Neutrophil (primary cell): ENCODE results near the gene GXYLT1.

ENCODE experiments used
- H3K27ac ChIP-seq: fragments of 200-600 bp; sonication (generic); 2 replicates; pipeline ENCODE4 v1.5.1; 2016; ENCODE audit warnings: mild to moderate bottlenecking, moderate library complexity
- H3K27me3 ChIP-seq: fragments of 200-600 bp; sonication (generic); 2 replicates; pipeline ENCODE4 v1.6.0; 2016; ENCODE audit warnings: mild to moderate bottlenecking
- H3K36me3 ChIP-seq: fragments of 200-600 bp; sonication (generic); 2 replicates; pipeline ENCODE4 v1.5.1; 2017
- H3K4me1 ChIP-seq, 2 experiments: fragments of 200-600 bp in 1 of 2; sonication (generic) in 1 of 2; 1 replicate in 1 of 2; 2 replicates in 1 of 2; pipeline versions ENCODE4 v1.5.1 to v1.6.1; 2013 to 2016; ENCODE audit warnings: low read depth in 1 of 2, low read length in 1 of 2, mild to moderate bottlenecking in 1 of 2, moderate library complexity in 1 of 2; ENCODE audit not compliant: control insufficient read depth in 1 of 2, insufficient read depth in 1 of 2
- H3K4me3 ChIP-seq, 2 experiments: fragments of 200-600 bp in 1 of 2; sonication (generic) in 1 of 2; 1 replicate in 1 of 2; 2 replicates in 1 of 2; pipeline ENCODE4 v1.5.1; 2013 to 2016; ENCODE audit warnings: low read depth in 1 of 2, low read length in 1 of 2, mild to moderate bottlenecking in 1 of 2, moderate library complexity in 1 of 2
- H3K9me3 ChIP-seq: fragments of 200-600 bp; sonication (generic); 2 replicates; pipeline ENCODE4 v1.5.1; 2016
- TF ChIP-seq, protein P1 (sequence below): fragments of 200-600 bp; sonication (generic); IDR thresholded peaks from 2 replicates; pipeline ENCODE4 v1.5.1; 2016; ENCODE audit warnings: antibody characterized with exemption

Gene GXYLT1

DNA sequence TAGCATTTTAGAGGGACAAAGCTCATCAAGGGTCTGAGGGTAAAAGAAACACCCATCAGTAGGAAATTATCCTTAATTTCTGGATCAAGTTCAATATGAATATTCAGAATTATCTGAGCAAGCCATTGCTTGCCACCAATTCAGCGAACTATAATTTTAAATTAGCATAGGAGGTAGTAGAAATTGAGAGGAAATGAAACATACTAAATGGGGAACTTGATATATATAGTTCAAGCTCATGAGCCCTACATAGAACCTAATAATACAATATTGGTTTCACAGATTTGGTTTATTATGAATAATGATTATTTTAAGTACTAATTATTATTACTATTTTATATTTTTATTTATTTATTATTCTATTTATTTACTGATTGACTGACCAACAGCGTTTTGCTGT, 42.1 kb upstream of the GXYLT1 start:
- TF ChIP-seq, protein P1, sequence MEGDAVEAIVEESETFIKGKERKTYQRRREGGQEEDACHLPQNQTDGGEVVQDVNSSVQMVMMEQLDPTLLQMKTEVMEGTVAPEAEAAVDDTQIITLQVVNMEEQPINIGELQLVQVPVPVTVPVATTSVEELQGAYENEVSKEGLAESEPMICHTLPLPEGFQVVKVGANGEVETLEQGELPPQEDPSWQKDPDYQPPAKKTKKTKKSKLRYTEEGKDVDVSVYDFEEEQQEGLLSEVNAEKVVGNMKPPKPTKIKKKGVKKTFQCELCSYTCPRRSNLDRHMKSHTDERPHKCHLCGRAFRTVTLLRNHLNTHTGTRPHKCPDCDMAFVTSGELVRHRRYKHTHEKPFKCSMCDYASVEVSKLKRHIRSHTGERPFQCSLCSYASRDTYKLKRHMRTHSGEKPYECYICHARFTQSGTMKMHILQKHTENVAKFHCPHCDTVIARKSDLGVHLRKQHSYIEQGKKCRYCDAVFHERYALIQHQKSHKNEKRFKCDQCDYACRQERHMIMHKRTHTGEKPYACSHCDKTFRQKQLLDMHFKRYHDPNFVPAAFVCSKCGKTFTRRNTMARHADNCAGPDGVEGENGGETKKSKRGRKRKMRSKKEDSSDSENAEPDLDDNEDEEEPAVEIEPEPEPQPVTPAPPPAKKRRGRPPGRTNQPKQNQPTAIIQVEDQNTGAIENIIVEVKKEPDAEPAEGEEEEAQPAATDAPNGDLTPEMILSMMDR = no peak
- no peaks in the 10 kb centered on the region for H3K9me3 ChIP-seq
- H3K4me1 ChIP-seq = peaks cover 8 to 9% of the 10 kb centered on the region in 2 experiments
- no peak overlapping the region for H3K4me3 ChIP-seq
- H3K27me3 ChIP-seq = no peaks in the 10 kb centered on the region
- no peak overlapping the region for H3K27ac ChIP-seq
- H3K36me3 ChIP-seq = peaks cover 6% of the 10 kb centered on the region

DNA sequence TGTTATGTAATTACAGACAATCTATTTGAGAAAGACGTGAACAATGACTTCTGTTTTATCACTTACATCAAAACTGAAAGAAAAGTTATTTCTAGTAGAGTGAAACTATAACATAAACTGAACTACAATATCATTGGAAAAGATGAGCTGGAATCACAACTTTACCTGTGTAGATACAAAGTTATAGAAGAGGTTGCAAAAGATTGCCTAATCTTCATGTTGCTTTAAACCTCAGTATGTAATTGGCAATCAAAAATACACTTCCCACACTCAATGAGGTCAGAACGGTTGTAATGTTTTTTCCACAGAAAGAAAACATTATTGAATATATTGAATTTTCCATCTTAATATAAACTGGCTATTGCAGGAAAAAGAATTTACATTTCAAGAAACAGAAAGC, 37.7 kb upstream of the GXYLT1 start:
- no peak overlapping the region for H3K27ac ChIP-seq

DNA sequence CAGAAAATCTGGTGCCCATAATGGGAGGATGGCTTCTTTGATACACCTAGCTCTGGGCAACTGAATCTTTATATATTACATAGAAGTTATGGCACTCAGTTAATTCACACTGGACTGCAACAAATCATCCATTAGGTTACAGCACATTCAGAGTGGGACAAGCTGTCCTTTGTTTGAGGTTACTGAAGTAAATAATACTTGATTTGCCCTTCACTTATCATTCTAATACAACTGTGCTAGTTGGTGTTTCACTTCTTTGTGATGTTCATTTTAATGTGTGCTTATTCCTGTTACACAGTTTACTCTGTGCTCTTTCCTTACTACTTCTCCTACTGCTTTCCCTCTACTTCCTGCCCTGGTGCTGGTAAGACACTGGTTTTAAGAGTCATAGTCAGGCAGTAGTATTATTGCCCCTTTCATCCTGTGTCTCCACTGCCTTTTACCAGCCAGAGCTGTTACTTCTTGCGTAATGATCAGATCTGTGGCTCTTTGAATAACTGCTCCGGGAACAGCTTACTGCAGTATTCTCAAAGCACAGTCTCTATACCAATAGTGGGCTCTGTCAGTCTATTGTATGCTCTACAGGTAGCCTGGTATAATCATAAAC, 36.4 kb upstream of the GXYLT1 start:
- H3K36me3 ChIP-seq = no peaks in the 10 kb centered on the region
- H3K27me3 ChIP-seq = no peaks in the 10 kb centered on the region
- no peaks in the 10 kb centered on the region for H3K9me3 ChIP-seq
- peaks cover 18 to 19% of the 10 kb centered on the region in 2 experiments for H3K4me1 ChIP-seq
- no peak overlapping the region for H3K27ac ChIP-seq
- H3K4me3 ChIP-seq = no peak overlapping the region
- TF ChIP-seq, protein P1 = no peak

More for the DNA sequence above, 37.7 kb upstream of the GXYLT1 start:
- H3K4me1 ChIP-seq = peaks cover 18 to 19% of the 10 kb centered on the region in 2 experiments
- H3K36me3 ChIP-seq = no peaks in the 10 kb centered on the region
- TF ChIP-seq, protein P1 = no peak
- no peaks in the 10 kb centered on the region for H3K9me3 ChIP-seq
- no peaks in the 10 kb centered on the region for H3K27me3 ChIP-seq
- no peak overlapping the region for H3K4me3 ChIP-seq

DNA sequence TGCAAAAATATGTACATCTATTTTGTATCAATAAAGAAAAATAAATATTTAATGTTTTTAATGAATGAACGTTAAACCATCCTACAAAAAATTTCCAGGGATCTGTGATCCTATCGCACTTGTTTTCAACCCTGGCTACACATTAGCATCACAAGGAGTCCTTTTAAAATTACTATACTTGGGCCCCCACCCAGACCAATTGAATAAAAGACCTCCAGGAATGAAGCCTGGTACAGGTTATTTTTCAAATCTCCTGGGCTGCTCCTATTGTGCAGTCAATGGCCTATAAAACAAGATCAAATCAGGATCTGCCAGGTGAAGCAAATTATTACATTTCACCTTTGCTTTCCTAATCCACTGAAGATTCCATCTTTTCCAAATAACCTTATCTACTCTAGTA, 33.4 kb upstream of the GXYLT1 start:
- H3K27me3 ChIP-seq = no peaks in the 10 kb centered on the region
- H3K9me3 ChIP-seq = no peaks in the 10 kb centered on the region
- H3K27ac ChIP-seq = no peak overlapping the region
- H3K4me3 ChIP-seq = no peak overlapping the region
- peaks cover 22% of the 10 kb centered on the region in 2 experiments for H3K4me1 ChIP-seq
- no peaks in the 10 kb centered on the region for H3K36me3 ChIP-seq
- TF ChIP-seq, protein P1 = no peak

DNA sequence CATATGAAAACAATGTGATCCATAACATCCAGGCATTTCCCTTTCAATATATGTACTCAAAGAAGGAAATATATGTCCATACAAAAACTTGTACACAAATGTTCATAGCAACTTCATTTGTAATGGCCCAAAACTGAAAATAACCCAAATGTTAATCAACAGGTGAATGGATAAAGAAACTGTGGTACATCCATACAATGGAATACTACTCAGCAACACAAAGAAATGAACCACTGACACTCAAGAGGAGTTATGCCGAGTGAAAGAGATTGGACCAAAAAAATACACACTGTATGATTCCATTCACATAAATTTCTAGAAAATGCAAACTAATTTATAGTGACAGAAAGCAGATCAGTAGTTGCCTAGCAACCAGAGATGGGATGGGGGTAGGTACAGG, 30.3 kb upstream of the GXYLT1 start:
- no peaks in the 10 kb centered on the region for H3K9me3 ChIP-seq
- peaks cover 9% of the 10 kb centered on the region in 2 experiments for H3K4me1 ChIP-seq
- H3K27ac ChIP-seq = no peak overlapping the region
- peaks cover 5% of the 10 kb centered on the region for H3K36me3 ChIP-seq
- H3K27me3 ChIP-seq = no peaks in the 10 kb centered on the region
- TF ChIP-seq, protein P1 = no peak
- H3K4me3 ChIP-seq = no peak overlapping the region
